Panc1 (cell line): ENCODE data around the gene KAZN. TPM values are rescaled to one million over a fixed set of nuclear protein-coding genes. Genes with fewer than 3 reads are reported as not detected.

ENCODE experiments used
- ATAC-seq: fragments of 200-7000 bp; cut with Tn5 transposase; 2 replicates; pipeline ENCODE4 v1.9.1; 2020; ENCODE audit warnings: mild to moderate bottlenecking, moderate library complexity
- BruUV-seq: library from RNA; stranded (reverse); fragments of 400-500 nt; replicated peaks from 2 replicates; lab custom pipeline; 2021; lab: Mats Ljungman, UMichigan
- CTCF ChIA-PET: fragments of 300-600 bp; sonication (Branson Sonifier 250); formaldehyde crosslinking; loops from one replicate; lab custom pipeline; 2022; ENCODE audit warnings: antibody characterized with exemption; lab: Charles Lee
- POLR2A ChIA-PET: fragments of 300-600 bp; sonication (Branson Sonifier 250); formaldehyde crosslinking; loops from one replicate; lab custom pipeline; 2022; ENCODE audit warnings: antibody characterized with exemption; lab: Charles Lee
- DNase-seq: peaks from one replicate; pipeline ENCODE4 v3.0.0-alpha.2; 2010; ENCODE audit warnings: low read depth, low spot score
- H3K27ac ChIP-seq: 2 replicates; pipeline ENCODE4 v1.5.1; 2011; ENCODE audit warnings: mild to moderate bottlenecking, low read length, inconsistent platforms
- H3K27me3 ChIP-seq: fragments of 200-500 bp; sonication (Bioruptor generic); 2 replicates; pipeline ENCODE4 v1.6.0; 2014; ENCODE audit warnings: low read length, inconsistent platforms; ENCODE audit not compliant: control insufficient read depth, insufficient read depth
- H3K36me3 ChIP-seq: fragments of 200-500 bp; sonication (Bioruptor generic); 2 replicates; pipeline ENCODE4 v1.5.1; 2014; ENCODE audit warnings: inconsistent platforms, mild to moderate bottlenecking, low read length, moderate library complexity; ENCODE audit not compliant: control insufficient read depth, insufficient read depth
- H3K4me1 ChIP-seq: 2 replicates; pipeline ENCODE4 v1.5.1; 2011; ENCODE audit warnings: inconsistent platforms, mild to moderate bottlenecking, low read length, moderate library complexity; ENCODE audit not compliant: control insufficient read depth, insufficient read depth
- H3K4me3 ChIP-seq, 2 experiments: 2 replicates each; pipeline ENCODE4 v1.5.1; 2011 to 2012; ENCODE audit warnings: low read depth in 2 of 2, low read length in 2 of 2, mild to moderate bottlenecking in 2 of 2, inconsistent platforms in 1 of 2, moderate library complexity in 1 of 2
- H3K9me3 ChIP-seq: fragments of 200-500 bp; sonication (Bioruptor generic); 2 replicates; pipeline ENCODE4 v1.5.1; 2014; ENCODE audit warnings: low read depth, mild to moderate bottlenecking, inconsistent platforms, low read length, moderate library complexity; ENCODE audit not compliant: control insufficient read depth, insufficient read depth
- CTCF ChIP-seq: fragments of 450-650 bp; IDR thresholded peaks from 2 replicates; pipeline ENCODE4 v1.5.1; 2017; ENCODE audit warnings: mild to moderate bottlenecking
- POLR2AphosphoS5 ChIP-seq: IDR thresholded peaks from 2 replicates; pipeline ENCODE4 v1.6.1; 2012; ENCODE audit warnings: mild to moderate bottlenecking, low read depth, low read length, moderate library complexity
- SIN3A ChIP-seq: IDR thresholded peaks from 2 replicates; pipeline ENCODE4 v1.6.1; 2012; ENCODE audit warnings: low read depth, mild to moderate bottlenecking, low read length, moderate library complexity, borderline replicate concordance; ENCODE audit not compliant: insufficient read depth
- TCF7L2 ChIP-seq: IDR thresholded peaks from 2 replicates; pipeline ENCODE4 v1.6.1; 2011; ENCODE audit warnings: mild to moderate bottlenecking, low read depth, low read length, inconsistent platforms
- in situ Hi-C: cut with HindIII; loops from 2 replicates; pipeline ENCODE4 v1.10.0; 2016; ENCODE audit warnings: low sequenced_read_pairs, low pct_unique_long_range_greater_than_20kb
- intact Hi-C: fragments of 100-400 bp; cut with micrococcal nuclease; formaldehyde crosslinking; loops from one replicate; pipeline ENCODE4 v1.10.0; 2022; ENCODE audit not compliant: unreplicated experiment
- total RNA-seq: library from RNA; stranded (reverse); gene quantifications from one replicate; pipeline ENCODE4 v1.2.1, GENCODE V29; 2021; ENCODE audit not compliant: unreplicated experiment
- TF ChIP-seq, protein P1 (sequence below), 2 experiments: IDR thresholded peaks; 2 replicates each; pipeline ENCODE4 v1.6.1; 2011 to 2012; ENCODE audit warnings: low read depth in 2 of 2, control low read depth in 1 of 2, low read length in 1 of 2, mild to moderate bottlenecking in 1 of 2, moderate library complexity in 1 of 2; ENCODE audit not compliant: insufficient read depth in 1 of 2

KAZN gene
- total RNA-seq, 1 experiment from 2014 or later: 6.6 TPM

GRCh38 chr1:15029036-15029435, 430.6 kb downstream of the KAZN start:
- no peak for ATAC-seq
- intact Hi-C loops: no loop called here

GRCh38 chr1:15029786-15030185, 431.3 kb downstream of the KAZN start:
- BruUV-seq: no TSS peak
- CTCF ChIA-PET: no interaction called here
- POLR2A ChIA-PET: interaction anchor here (0.6 kb wide), 1 partner anchor 12 kb away, joined by 3 read pairs; no protein-coding TSS in a partner anchor
- Histone ChIP-seq H3K4me3 (no peak overlapping the region), H3K27me3 (no peaks in the 10 kb centered on the region), H3K36me3 (no peaks in the 10 kb centered on the region), H3K9me3 (no peaks in the 10 kb centered on the region), H3K4me1 (no peaks in the 10 kb centered on the region), H3K27ac (no peak overlapping the region)
- no peak for ATAC-seq
- DNase-seq: no peak
- TF ChIP-seq SIN3A: no peak
- TF ChIP-seq, protein P1, sequence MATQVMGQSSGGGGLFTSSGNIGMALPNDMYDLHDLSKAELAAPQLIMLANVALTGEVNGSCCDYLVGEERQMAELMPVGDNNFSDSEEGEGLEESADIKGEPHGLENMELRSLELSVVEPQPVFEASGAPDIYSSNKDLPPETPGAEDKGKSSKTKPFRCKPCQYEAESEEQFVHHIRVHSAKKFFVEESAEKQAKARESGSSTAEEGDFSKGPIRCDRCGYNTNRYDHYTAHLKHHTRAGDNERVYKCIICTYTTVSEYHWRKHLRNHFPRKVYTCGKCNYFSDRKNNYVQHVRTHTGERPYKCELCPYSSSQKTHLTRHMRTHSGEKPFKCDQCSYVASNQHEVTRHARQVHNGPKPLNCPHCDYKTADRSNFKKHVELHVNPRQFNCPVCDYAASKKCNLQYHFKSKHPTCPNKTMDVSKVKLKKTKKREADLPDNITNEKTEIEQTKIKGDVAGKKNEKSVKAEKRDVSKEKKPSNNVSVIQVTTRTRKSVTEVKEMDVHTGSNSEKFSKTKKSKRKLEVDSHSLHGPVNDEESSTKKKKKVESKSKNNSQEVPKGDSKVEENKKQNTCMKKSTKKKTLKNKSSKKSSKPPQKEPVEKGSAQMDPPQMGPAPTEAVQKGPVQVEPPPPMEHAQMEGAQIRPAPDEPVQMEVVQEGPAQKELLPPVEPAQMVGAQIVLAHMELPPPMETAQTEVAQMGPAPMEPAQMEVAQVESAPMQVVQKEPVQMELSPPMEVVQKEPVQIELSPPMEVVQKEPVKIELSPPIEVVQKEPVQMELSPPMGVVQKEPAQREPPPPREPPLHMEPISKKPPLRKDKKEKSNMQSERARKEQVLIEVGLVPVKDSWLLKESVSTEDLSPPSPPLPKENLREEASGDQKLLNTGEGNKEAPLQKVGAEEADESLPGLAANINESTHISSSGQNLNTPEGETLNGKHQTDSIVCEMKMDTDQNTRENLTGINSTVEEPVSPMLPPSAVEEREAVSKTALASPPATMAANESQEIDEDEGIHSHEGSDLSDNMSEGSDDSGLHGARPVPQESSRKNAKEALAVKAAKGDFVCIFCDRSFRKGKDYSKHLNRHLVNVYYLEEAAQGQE (IDR thresholded peaks at IDR 0.05; ENCODE audit: insufficient read depth in 1 of 2, low read depth in 2 of 2, low read length in 1 of 2): no peak
- TF ChIP-seq CTCF: no peak
- no peak for TF ChIP-seq TCF7L2
- no peak for TF ChIP-seq POLR2AphosphoS5
- in situ Hi-C loops: no loop called here
- intact Hi-C loops: no loop called here

More at GRCh38 chr1:15029036-15029435, 430.6 kb downstream of the KAZN start:
- Histone ChIP-seq H3K36me3 (no peaks in the 10 kb centered on the region), H3K4me3 (no peak overlapping the region), H3K27ac (no peak overlapping the region), H3K4me1 (no peaks in the 10 kb centered on the region), H3K27me3 (no peaks in the 10 kb centered on the region), H3K9me3 (no peaks in the 10 kb centered on the region)
- in situ Hi-C loops: no loop called here
- no peak for DNase-seq
- POLR2A ChIA-PET: no interaction called here
- TF ChIP-seq POLR2AphosphoS5: no peak
- TF ChIP-seq CTCF: no peak
- TF ChIP-seq, protein P1 (IDR thresholded peaks at IDR 0.05; ENCODE audit: insufficient read depth in 1 of 2, low read depth in 2 of 2, low read length in 1 of 2): no peak
- no peak for TF ChIP-seq TCF7L2
- TF ChIP-seq SIN3A: no peak
- no TSS peak for BruUV-seq
- CTCF ChIA-PET: interaction anchor here (0.6 kb wide), 2 partner anchors 88 to 597 kb away, joined by 3 read pairs; no protein-coding TSS in a partner anchor
